Immature natural killer cell (primary cell): Measurements from ENCODE around the gene CLEC4M. TPM values are rescaled to one million over a fixed set of nuclear protein-coding genes. Genes with fewer than 3 reads are reported as not detected.
"Not testable (repeated sequence)": the region's sequence is repeated elsewhere in the genome, so short reads cannot be mapped to it uniquely, and the experiment has no call there.

Experiments
- DNase-seq, 3 donors: peaks; one replicate each; pipeline ENCODE4 v3.0.0; 2022; ENCODE audit warnings: mixed read lengths in 1 of 3
- H3K27ac Mint-ChIP-seq, 6 donors: one replicate each; pipeline ENCODE4 v1.8.0; 2020; ENCODE audit warnings: mixed read lengths in 6 of 6, mild to moderate bottlenecking in 5 of 6, inconsistent platforms in 4 of 6, moderate library complexity in 3 of 6
- H3K27me3 Mint-ChIP-seq, 3 donors: one replicate each; pipeline ENCODE4 v1.8.0; 2020 to 2021; ENCODE audit warnings: low read depth in 3 of 3, mild to moderate bottlenecking in 3 of 3, mixed read lengths in 3 of 3, moderate library complexity in 3 of 3, inconsistent platforms in 1 of 3
- H3K36me3 Mint-ChIP-seq, 3 donors: one replicate each; pipeline ENCODE4 v1.8.0; 2020; ENCODE audit warnings: mixed read lengths in 3 of 3, inconsistent platforms in 2 of 3, mild to moderate bottlenecking in 2 of 3
- H3K4me1 Mint-ChIP-seq, 2 donors: one replicate each; pipeline ENCODE4 v1.8.0; 2020; ENCODE audit warnings: inconsistent platforms in 2 of 2, mild to moderate bottlenecking in 2 of 2, mixed read lengths in 2 of 2, moderate library complexity in 1 of 2
- H3K4me3 Mint-ChIP-seq, 5 donors: one replicate each; pipeline ENCODE4 v1.8.0; 2020; ENCODE audit warnings: mild to moderate bottlenecking in 5 of 5, mixed read lengths in 5 of 5, inconsistent platforms in 3 of 5, moderate library complexity in 3 of 5
- H3K9me3 Mint-ChIP-seq, 6 donors: one replicate each; pipeline ENCODE4 v1.8.0; 2020; ENCODE audit warnings: mild to moderate bottlenecking in 6 of 6, mixed read lengths in 6 of 6, inconsistent platforms in 4 of 6, moderate library complexity in 3 of 6
- polyA plus RNA-seq, 3 donors: library from polyadenylated mRNA; unstranded; fragments of 300-500 nt; fragmentation: Illumina TruSeq; gene quantifications; one replicate each; pipeline ENCODE4 v1.2.3, GENCODE V29; 2021

CLEC4M gene
- polyA plus RNA-seq, 3 donors from 2014 or later: not detected

DNA sequence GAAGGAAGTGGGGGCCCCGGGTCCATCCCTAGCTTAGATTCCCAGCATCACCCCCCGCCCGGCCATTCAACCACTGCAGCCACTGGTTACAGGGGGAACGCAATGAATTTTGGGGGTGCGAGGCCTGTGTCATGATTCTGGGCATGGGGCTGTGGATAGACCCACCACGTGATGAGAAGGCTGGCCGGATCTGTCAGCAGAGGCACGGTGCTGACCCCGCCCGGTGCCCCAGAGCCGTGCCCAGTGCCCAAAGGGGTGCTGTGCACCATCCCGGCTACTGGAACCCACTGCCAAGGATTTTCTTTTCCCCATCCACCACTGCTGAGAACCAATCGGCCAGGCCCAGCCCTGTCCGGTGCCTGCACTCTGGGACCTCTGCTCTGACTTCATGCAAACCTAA lies 27.4 kb downstream of the CLEC4M start:
- Mint-ChIP-seq H3K27me3 (peaks cover 4 to 14% (median 9%) of the 10 kb centered on the region in 3 donors), H3K9me3 (peaks cover 0 to 5% (median 3%) of the 10 kb centered on the region in 6 donors), H3K4me3 (no peak overlapping the region), H3K36me3 (no peaks in the 10 kb centered on the region), H3K27ac (no peak overlapping the region), H3K4me1 (peaks cover 0 to 1% of the 10 kb centered on the region in 2 donors)
- DNase-seq: no peak

DNA sequence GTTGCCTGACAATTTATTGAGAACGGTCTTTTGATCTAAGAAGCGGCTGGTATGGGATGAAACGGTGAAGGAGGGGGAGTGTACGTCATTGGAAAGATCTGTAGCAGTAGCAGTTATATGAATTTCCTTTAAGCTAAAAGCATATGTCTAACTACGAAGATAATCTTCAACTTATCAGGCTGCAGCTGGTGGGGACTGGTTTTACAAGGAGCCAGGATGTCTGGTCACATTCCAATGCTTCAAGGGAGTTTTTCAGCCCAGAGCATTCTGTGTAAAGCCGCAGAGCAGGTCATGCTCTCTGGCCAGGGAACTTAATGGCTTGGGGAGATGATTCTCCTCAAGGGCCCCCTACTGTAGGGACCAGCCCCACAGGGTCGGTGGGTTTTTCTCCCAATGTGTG lies 29.2 kb downstream of the CLEC4M start:
- peaks cover 4 to 16% (median 8%) of the 10 kb centered on the region in 3 donors for H3K27me3 Mint-ChIP-seq
- H3K36me3 Mint-ChIP-seq: no peaks in the 10 kb centered on the region
- DNase-seq: no peak
- H3K9me3 Mint-ChIP-seq: peaks cover 0 to 5% (median 1%) of the 10 kb centered on the region in 6 donors
- H3K4me3 Mint-ChIP-seq: no peak overlapping the region
- H3K27ac Mint-ChIP-seq: no peak overlapping the region
- H3K4me1 Mint-ChIP-seq: peaks cover 0 to 1% of the 10 kb centered on the region in 2 donors

DNA sequence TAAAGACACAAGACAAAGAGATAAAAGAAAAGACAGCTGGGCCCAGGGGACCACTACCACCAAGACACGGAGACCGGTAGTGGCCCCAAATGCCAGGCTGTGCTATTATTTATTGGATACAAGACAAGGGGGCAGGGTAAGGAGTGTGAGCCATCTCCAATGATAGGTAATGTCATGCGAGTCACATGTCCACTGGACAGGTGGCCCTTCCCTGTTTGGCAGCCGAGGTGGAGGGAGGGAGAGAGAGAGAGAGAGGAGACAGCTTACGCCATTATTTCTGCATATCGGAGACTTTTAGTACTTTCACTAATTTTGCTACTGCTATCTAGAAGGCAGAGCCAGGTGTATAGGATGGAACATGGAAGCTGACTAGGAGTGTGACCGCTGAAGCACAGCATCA lies 29.7 kb downstream of the CLEC4M start:
- DNase-seq, H3K27ac Mint-ChIP-seq, H3K9me3 Mint-ChIP-seq, H3K36me3 Mint-ChIP-seq, H3K4me1 Mint-ChIP-seq: not testable (repeated sequence)
- Mint-ChIP-seq H3K27me3 (peaks cover 4 to 16% (median 6%) of the 10 kb centered on the region in 3 donors), H3K4me3 (peak overlapping the region in 1 of 5 donors; percentile 15)

DNA sequence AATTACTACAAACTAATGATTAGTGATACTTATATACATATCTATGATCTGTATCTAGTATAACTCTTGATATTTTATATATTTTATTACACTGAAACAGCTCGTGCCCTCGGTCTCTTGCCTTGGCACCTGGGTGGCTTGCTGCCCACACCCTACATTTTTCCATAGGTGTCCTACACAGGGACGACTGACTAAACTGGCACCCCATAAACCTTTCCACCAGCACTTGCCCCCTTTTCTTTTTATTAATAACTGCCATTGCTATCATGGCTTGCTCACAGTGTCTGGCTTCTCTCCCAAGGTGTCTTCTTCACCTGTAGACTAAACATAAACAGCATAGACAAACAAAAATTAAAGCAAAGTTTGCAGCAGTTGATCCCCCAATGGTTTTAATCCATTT lies 30.4 kb downstream of the CLEC4M start:
- Mint-ChIP-seq H3K36me3 (no peaks in the 10 kb centered on the region), H3K27ac (no peak overlapping the region), H3K4me1 (no peaks in the 10 kb centered on the region), H3K27me3 (peaks cover 4 to 16% (median 6%) of the 10 kb centered on the region in 3 donors), H3K4me3 (no peak overlapping the region), H3K9me3 (peaks cover 0 to 5% (median 1%) of the 10 kb centered on the region in 6 donors)
- DNase-seq: no peak

DNA sequence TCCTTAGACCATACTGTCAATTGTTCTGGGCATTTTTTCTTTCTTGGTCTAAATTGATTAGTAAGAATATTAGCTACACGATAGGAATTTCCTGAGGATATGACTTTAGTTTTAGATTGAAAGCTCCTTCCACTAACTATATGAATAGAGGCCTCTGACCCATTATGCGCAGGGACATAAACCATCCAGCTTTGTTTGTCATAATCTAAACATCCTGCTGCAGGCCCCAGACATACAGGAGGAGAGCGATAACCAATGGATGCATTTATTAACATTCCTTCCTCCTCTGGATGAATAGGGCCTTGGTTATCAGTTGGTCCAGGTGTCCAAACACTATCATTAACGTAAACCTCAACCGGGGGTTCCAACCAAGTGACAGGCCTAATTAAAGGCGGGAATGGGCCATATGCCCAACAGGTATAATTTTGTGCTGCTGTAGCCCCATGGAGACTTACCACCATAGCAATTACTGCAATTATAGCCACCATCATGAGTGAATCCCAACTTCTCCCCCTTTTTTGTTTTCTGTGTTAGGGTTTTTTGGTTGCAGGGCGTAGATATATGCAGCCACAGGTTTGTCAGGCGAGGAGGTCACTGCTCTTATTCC lies 32.6 kb downstream of the CLEC4M start:
- Mint-ChIP-seq H3K9me3 (peaks cover 0 to 5% (median 1%) of the 10 kb centered on the region in 6 donors), H3K27ac (no peak overlapping the region), H3K36me3 (no peaks in the 10 kb centered on the region), H3K4me1 (peaks cover 0 to 1% of the 10 kb centered on the region in 2 donors), H3K4me3 (no peak overlapping the region), H3K27me3 (peaks cover 2 to 19% (median 3%) of the 10 kb centered on the region in 3 donors)
- DNase-seq: no peak

DNA sequence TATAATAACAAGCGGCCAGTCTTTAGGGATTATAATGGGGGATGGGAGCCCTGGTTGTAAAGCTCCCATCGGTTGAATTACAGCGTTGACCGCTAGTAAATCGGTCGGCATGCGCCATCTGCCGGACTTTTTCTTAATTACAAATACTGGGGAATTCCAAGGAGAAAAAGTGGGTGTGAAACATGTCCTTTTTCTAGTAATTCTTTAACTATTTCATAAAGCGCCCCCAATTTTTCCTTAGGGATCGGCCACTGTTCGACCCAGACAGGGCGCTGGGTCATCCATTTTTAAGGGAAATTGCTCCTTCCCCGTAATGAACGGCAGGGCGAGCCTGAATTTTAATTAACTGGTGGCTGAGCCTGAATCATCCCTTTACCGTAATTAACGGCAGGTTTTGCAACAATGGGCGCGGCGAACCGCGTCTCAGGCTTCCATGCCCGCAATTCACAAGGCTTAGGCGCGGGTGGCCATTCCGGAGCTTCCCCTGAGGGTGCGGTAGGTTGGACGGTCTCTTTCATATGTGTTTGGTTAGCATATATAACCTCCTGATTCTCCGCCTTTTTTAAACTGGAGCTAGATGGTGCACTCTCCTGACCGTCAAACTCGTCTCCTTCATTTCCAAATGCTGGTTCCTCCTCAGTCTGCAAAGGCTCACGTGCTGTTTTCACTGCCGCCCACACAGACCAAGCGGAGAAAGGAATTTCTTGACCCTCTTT lies 36.8 kb downstream of the CLEC4M start:
- no peaks in the 10 kb centered on the region for H3K36me3 Mint-ChIP-seq
- no peaks in the 10 kb centered on the region for H3K9me3 Mint-ChIP-seq
- H3K27me3 Mint-ChIP-seq: peaks cover 3 to 17% (median 8%) of the 10 kb centered on the region in 3 donors
- peak overlapping the region in 1 of 6 donors; percentile 22 for H3K27ac Mint-ChIP-seq
- peak; percentile 41 to 50 (median 48) for DNase-seq
- no peak overlapping the region for H3K4me3 Mint-ChIP-seq
- peaks cover 0 to 1% of the 10 kb centered on the region in 2 donors for H3K4me1 Mint-ChIP-seq

DNA sequence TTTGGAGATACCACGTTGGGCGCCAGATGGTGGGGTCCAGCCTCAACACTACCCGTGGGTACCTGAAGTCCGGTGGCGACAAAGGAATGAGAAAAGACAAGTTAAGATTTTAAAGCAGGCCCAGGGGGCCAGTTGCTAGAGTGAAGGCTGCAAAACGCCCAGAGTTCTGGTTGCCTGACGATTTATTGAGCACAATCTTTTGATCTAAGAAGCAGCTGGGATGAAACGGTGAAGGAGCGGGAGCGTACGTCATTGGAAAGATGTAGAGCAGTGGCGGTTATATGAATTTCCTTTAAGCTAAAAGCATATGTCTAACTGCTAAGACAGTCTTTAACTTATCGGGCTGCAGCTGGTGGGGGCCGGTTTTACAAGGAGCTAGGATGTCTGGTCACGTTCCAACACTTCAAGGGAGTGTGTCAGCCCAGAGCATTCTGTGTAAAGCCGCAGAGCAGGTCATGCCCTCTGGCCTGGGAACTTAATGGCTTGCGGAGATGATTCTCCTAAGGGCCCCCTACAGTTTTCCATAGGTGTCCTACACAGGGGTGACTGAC lies 38.1 kb downstream of the CLEC4M start:
- DNase-seq: no peak
- Mint-ChIP-seq H3K4me1 (peaks cover 0 to 3% of the 10 kb centered on the region in 2 donors), H3K27ac (no peak overlapping the region), H3K4me3 (no peak overlapping the region), H3K36me3 (no peaks in the 10 kb centered on the region), H3K9me3 (no peaks in the 10 kb centered on the region), H3K27me3 (peaks cover 3 to 21% (median 8%) of the 10 kb centered on the region in 3 donors)

DNA sequence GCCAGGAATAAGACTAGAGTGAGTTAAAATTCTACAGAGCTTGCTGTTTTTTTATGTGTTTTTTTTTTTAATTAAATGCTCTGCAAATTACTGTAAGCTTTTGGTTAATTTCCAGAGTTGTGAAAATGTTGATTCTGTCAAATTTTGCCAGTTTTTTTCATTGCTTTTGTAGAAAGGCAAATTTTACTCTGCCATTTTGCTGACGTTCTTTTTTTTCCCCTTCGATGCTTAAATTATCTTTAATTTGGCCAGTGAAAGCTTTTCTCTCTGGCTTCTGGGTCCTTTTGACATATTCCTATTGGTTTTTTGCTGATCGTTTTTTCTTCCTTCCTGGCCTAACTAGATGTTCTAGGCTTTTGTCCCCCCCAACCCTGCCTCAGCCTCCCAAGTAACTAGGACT lies 43.2 kb downstream of the CLEC4M start:
- DNase-seq: no peak
- Mint-ChIP-seq H3K4me3 (no peak overlapping the region), H3K27ac (no peak overlapping the region), H3K9me3 (peaks cover under 1 to 12% (median 7%) of the 10 kb centered on the region in 6 donors), H3K4me1 (peaks cover 11 to 18% of the 10 kb centered on the region in 2 donors), H3K27me3 (peaks cover 5 to 14% (median 7%) of the 10 kb centered on the region in 3 donors), H3K36me3 (no peaks in the 10 kb centered on the region)

DNA sequence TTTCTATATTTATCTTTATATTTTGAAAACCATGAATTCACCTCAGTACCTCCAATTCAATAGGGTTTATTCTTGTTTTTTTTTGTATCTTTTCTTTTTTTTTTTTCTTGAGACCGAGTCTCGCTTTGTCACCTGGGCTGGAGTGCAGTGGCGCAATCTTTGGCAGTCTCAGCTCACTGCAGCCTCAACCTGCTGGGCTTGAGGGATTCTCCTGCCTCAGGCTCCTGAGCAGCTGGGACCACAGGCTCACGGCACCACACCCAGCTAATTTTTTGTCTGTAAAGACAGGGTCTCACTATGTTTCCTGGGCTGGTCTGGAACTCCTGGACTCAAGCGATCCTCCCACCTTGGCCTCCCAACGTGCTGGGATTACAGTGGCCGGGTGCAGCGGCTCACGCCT lies 43.8 kb downstream of the CLEC4M start:
- DNase-seq: no peak
- peaks cover 0 to 2% (median 0%) of the 10 kb centered on the region in 3 donors for H3K36me3 Mint-ChIP-seq
- no peak overlapping the region for H3K4me3 Mint-ChIP-seq
- peak overlapping the region in 1 of 6 donors; percentile 16 for H3K27ac Mint-ChIP-seq
- H3K9me3 Mint-ChIP-seq: peaks cover 3 to 15% (median 13%) of the 10 kb centered on the region in 6 donors
- H3K27me3 Mint-ChIP-seq: peaks cover 5 to 16% (median 9%) of the 10 kb centered on the region in 3 donors
- H3K4me1 Mint-ChIP-seq: peaks cover 11 to 18% of the 10 kb centered on the region in 2 donors

DNA sequence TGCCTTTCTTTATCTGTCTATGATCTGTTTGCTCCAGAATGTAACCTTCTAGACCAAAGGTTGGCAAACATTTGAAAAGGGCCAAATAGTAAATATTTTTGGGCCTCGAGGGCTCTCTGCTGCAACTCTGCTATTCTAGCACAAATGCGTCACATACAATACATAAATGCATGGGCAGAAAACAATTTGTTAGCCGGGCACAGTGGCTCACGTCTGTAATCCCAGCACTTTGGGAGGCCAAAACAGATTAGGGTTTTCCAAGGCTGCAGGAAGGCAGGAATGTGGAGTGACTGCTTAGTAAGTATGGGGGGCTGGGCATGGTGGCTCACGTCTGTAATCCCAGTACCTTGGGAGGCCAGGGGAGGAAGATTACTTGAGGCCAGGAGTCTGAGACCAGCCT lies 45.1 kb downstream of the CLEC4M start:
- peaks cover 6 to 19% (median 17%) of the 10 kb centered on the region in 6 donors for H3K9me3 Mint-ChIP-seq
- H3K27ac Mint-ChIP-seq: no peak overlapping the region
- peak overlapping the region in 3 of 5 donors; percentile 14 to 61 (median 61) for H3K4me3 Mint-ChIP-seq
- H3K27me3 Mint-ChIP-seq: peaks cover 3 to 18% (median 4%) of the 10 kb centered on the region in 3 donors
- H3K36me3 Mint-ChIP-seq: peaks cover 0 to 5% (median 0%) of the 10 kb centered on the region in 3 donors
- DNase-seq: no peak
- peaks cover 11 to 18% of the 10 kb centered on the region in 2 donors for H3K4me1 Mint-ChIP-seq

DNA sequence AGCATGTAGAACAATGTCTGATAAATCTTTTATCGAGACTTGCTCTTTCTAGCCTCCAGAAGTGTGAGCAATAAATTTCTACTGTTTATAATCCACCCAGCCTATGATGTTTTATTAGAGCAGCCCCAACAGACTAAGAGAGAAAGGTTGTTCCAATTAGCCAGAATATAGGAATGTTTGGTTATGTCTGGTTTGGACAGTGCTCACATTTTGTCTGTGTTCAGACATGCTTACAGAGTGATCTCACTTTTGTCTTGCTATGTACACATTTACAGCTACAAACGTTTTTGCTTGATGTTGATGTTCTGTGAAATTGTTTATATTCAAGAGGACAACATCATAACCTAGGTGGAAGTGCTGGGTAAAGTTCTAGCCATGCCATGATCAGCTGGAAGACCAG lies 48.9 kb downstream of the CLEC4M start:
- DNase-seq: no peak
- no peak overlapping the region for H3K4me3 Mint-ChIP-seq
- H3K9me3 Mint-ChIP-seq: peaks cover 8 to 19% (median 17%) of the 10 kb centered on the region in 6 donors

DNA sequence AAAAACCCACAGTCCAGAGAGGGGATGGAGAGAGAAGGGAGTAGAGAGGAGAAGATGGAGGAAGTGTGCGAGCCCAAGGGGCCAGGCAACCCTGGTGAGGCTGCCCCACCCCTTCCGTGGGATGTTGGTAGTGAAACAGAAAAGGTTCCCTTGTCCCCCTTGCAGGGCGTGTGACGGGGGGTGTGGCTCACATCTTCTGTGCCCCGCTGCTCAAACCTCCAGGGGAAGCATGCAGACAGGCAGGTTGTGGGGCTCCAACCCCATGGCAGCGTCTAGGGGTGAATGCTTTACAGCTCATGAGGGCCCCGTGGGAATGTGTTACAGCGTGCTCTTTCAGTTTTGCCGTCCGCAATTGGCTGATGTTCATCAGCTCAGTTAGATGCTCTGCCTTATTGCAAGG lies 52.3 kb downstream of the CLEC4M start:
- Mint-ChIP-seq H3K27ac (no peak overlapping the region), H3K9me3 (peaks cover 8 to 19% (median 16%) of the 10 kb centered on the region in 6 donors), H3K36me3 (peaks cover 0 to 5% (median 0%) of the 10 kb centered on the region in 3 donors), H3K4me1 (peaks cover 12 to 13% of the 10 kb centered on the region in 2 donors), H3K4me3 (peak overlapping the region in 3 of 5 donors; percentile 44 to 59 (median 49)), H3K27me3 (peaks cover 0 to 44% (median 2%) of the 10 kb centered on the region in 3 donors)
- DNase-seq: no peak

More for the DNA sequence above, 48.9 kb downstream of the CLEC4M start:
- Mint-ChIP-seq H3K27me3 (peaks cover 3 to 27% (median 4%) of the 10 kb centered on the region in 3 donors), H3K27ac (no peak overlapping the region), H3K36me3 (peaks cover 0 to 5% (median 0%) of the 10 kb centered on the region in 3 donors), H3K4me1 (peaks cover 23 to 29% of the 10 kb centered on the region in 2 donors)

DNA sequence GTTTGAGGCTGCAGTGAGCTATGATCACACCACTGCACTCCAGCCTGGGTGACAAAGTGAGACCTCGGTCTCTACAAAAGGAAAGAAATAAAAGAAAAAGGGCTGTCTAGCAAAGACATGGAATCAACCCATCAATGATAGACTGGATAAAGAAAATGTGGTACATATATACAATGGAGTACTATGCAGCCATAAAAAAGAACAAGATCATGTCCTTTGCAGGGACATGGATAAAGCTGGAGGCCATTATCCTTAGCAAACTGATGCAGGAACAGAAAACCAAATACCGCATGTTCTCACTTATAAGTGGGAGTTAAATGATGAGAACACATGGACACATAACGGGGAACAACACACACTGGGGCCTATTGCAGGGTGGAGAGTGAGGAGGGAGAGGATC lies 53.0 kb downstream of the CLEC4M start:
- peaks cover 0 to 40% (median 2%) of the 10 kb centered on the region in 3 donors for H3K27me3 Mint-ChIP-seq
- peaks cover 5 to 13% (median 10%) of the 10 kb centered on the region in 6 donors for H3K9me3 Mint-ChIP-seq
- H3K4me1 Mint-ChIP-seq: peaks cover 12 to 13% of the 10 kb centered on the region in 2 donors
- H3K4me3 Mint-ChIP-seq, H3K27ac Mint-ChIP-seq, DNase-seq, H3K36me3 Mint-ChIP-seq: not testable (repeated sequence)

DNA sequence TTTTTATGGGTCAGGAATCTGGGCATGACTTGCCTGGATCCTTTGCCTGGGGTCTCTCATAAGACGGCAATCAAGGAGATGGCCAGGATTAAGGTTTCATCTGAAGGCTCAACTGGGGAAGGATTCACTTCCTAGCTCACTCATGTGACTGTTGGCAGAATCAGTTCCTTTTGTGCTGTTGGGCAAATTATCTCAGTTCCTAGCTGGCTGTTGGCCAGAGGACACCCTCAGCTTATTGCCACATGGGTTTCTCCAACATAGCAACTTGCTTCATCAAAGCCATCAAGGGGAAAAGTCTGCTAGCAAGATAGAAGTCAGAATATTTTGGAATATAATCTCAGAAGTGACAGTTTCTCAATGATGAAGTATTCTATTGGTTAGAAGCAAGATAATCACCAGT lies 54.8 kb downstream of the CLEC4M start:
- H3K9me3 Mint-ChIP-seq: peaks cover 0 to 2% (median 0%) of the 10 kb centered on the region in 6 donors
- H3K27ac Mint-ChIP-seq: no peak overlapping the region

More for the DNA sequence above, 54.8 kb downstream of the CLEC4M start:
- DNase-seq: no peak
- peaks cover 0 to 32% (median 0%) of the 10 kb centered on the region in 3 donors for H3K27me3 Mint-ChIP-seq
- peaks cover 12 to 13% of the 10 kb centered on the region in 2 donors for H3K4me1 Mint-ChIP-seq
- H3K36me3 Mint-ChIP-seq: no peaks in the 10 kb centered on the region
- H3K4me3 Mint-ChIP-seq: no peak overlapping the region
